SK-N-SH (cell line): Measurements from ENCODE around the gene NCAM2. TPM values are rescaled to one million over a fixed set of nuclear protein-coding genes. Genes with fewer than 3 reads are reported as not detected.

Source experiments
- CTCF ChIA-PET: fragments of 300-600, 350-600 bp; formaldehyde crosslinking; extraction: SDS; loops from one replicate; lab custom pipeline; 2021; lab: Yijun Ruan, JAX
- POLR2A ChIA-PET: fragments of 350-600 bp; sonication (Branson Sonifier 250); formaldehyde crosslinking; extraction: SDS; loops from one replicate; lab custom pipeline; 2020; ENCODE audit warnings: antibody characterized with exemption, inconsistent platforms; lab: Yijun Ruan, JAX
- DNase-seq: peaks from one replicate; pipeline ENCODE4 v3.0.0; 2012
- H2AFZ ChIP-seq: fragments of 200-600 bp; sonication (generic); 2 replicates; pipeline ENCODE4 v1.8.1; 2016; ENCODE audit warnings: antibody characterized with exemption, mild to moderate bottlenecking, low read depth
- H3F3A ChIP-seq: fragments of 200-600 bp; sonication (generic); replicated peaks from 2 replicates; pipeline ENCODE3; 2016; ENCODE audit warnings: antibody characterized with exemption, mild to moderate bottlenecking; ENCODE audit not compliant: insufficient read depth
- H3K27ac ChIP-seq, 2 experiments: fragments of 200-500 bp in 1 of 2; fragments of 200-600 bp in 1 of 2; sonication (Bioruptor generic) in 1 of 2; sonication (generic), shearing (Covaris generic) in 1 of 2; 2 replicates each; pipeline versions ENCODE4 v1.5.1 to v1.6.1; 2014 to 2016; ENCODE audit warnings: low read depth in 2 of 2, inconsistent platforms in 1 of 2, low read length in 1 of 2, mild to moderate bottlenecking in 1 of 2, mixed read lengths in 1 of 2
- H3K27me3 ChIP-seq: fragments of 200-600 bp; sonication (generic), shearing (Covaris generic); 2 replicates; pipeline ENCODE4 v1.6.1; 2016; ENCODE audit warnings: mixed run types; ENCODE audit not compliant: insufficient read depth
- H3K36me3 ChIP-seq, 2 experiments: fragments of 200-500 bp in 1 of 2; fragments of 200-600 bp in 1 of 2; sonication (Bioruptor generic) in 1 of 2; sonication (generic) in 1 of 2; replicated peaks in 1 of 2; 2 replicates each; pipeline versions ENCODE3 to v1.5.1; 2014 to 2016; ENCODE audit warnings: low read length in 1 of 2, mild to moderate bottlenecking in 1 of 2; ENCODE audit not compliant: insufficient read depth in 2 of 2, control insufficient read depth in 1 of 2
- H3K4me1 ChIP-seq, 2 experiments: fragments of 200-500 bp in 1 of 2; fragments of 200-600 bp in 1 of 2; sonication (Bioruptor generic) in 1 of 2; sonication (generic), shearing (Covaris generic) in 1 of 2; 2 replicates each; pipeline versions ENCODE4 v1.5.1 to v1.6.1; 2014 to 2016; ENCODE audit warnings: low read depth in 1 of 2, low read length in 1 of 2, mixed run types in 1 of 2; ENCODE audit not compliant: insufficient read depth in 2 of 2, control insufficient read depth in 1 of 2
- H3K4me2 ChIP-seq: fragments of 200-600 bp; sonication (generic), shearing (Covaris generic); 2 replicates; pipeline ENCODE4 v1.6.1; 2017; ENCODE audit warnings: mixed run types
- H3K4me3 ChIP-seq, 2 experiments: fragments of 200-500 bp in 1 of 2; fragments of 200-600 bp in 1 of 2; sonication (Bioruptor generic) in 1 of 2; sonication (generic), shearing (Covaris generic) in 1 of 2; 2 replicates each; pipeline versions ENCODE4 v1.5.1 to v1.8.1; 2014 to 2016; ENCODE audit warnings: low read depth in 2 of 2, inconsistent platforms in 1 of 2, low read length in 1 of 2, mild to moderate bottlenecking in 1 of 2, mixed read lengths in 1 of 2, moderate library complexity in 1 of 2
- H3K79me2 ChIP-seq: fragments of 200-600 bp; sonication (generic); 2 replicates; pipeline ENCODE4 v1.8.1; 2017; ENCODE audit warnings: mild to moderate bottlenecking; ENCODE audit not compliant: insufficient read depth
- H3K9ac ChIP-seq: fragments of 200-600 bp; sonication (generic); 2 replicates; pipeline ENCODE4 v1.6.1; 2017; ENCODE audit warnings: mixed run types
- H3K9me2 ChIP-seq: fragments of 200-600 bp; sonication (generic); 2 replicates; pipeline ENCODE4 v1.6.1; 2017; ENCODE audit warnings: mixed run types
- H3K9me3 ChIP-seq: fragments of 200-600 bp; sonication (generic); 2 replicates; pipeline ENCODE4 v1.6.1; 2017; ENCODE audit warnings: mixed run types, mild to moderate bottlenecking, moderate library complexity
- H4K20me1 ChIP-seq: fragments of 200-600 bp; sonication (generic); 2 replicates; pipeline ENCODE4 v1.6.1; 2017; ENCODE audit warnings: mild to moderate bottlenecking, mixed run types; ENCODE audit not compliant: insufficient read depth
- CHD2 ChIP-seq: fragments of 150-350 bp; IDR thresholded peaks from 2 replicates; pipeline ENCODE4 v1.6.1; 2018; ENCODE audit warnings: low read length; ENCODE audit not compliant: partially characterized antibody
- CTCF ChIP-seq: fragments of 200-600 bp; sonication (generic); IDR thresholded peaks from 2 replicates; pipeline ENCODE4 v1.6.1; 2017; ENCODE audit warnings: antibody characterized with exemption, mild to moderate bottlenecking, moderate library complexity
- EP300 ChIP-seq, 2 experiments: IDR thresholded peaks; 2 replicates each; pipeline versions ENCODE4 v1.4.0 to v1.6.1; 2012; ENCODE audit warnings: borderline replicate concordance in 1 of 2, low read depth in 1 of 2, low read length in 1 of 2
- EZH2phosphoT487 ChIP-seq: fragments of 200-600 bp; sonication (generic); IDR thresholded peaks from 2 replicates; pipeline ENCODE4 v1.6.1; 2017; ENCODE audit warnings: low read depth, mixed run types, mild to moderate bottlenecking, antibody characterized with exemption, moderate library complexity, borderline replicate concordance
- FOSL2 ChIP-seq: IDR thresholded peaks from 2 replicates; pipeline ENCODE4 v1.4.0; 2012; ENCODE audit warnings: low read depth, mild to moderate bottlenecking, moderate library complexity, borderline replicate concordance
- FOXM1 ChIP-seq: IDR thresholded peaks from 2 replicates; pipeline ENCODE4 v1.4.0; 2012; ENCODE audit warnings: low read depth, mild to moderate bottlenecking
- GABPA ChIP-seq: IDR thresholded peaks from 2 replicates; pipeline ENCODE4 v1.4.0; 2012; ENCODE audit warnings: low read depth, mild to moderate bottlenecking
- GATA2 ChIP-seq: sonication (generic); formaldehyde crosslinking; IDR thresholded peaks from 2 replicates; pipeline ENCODE4 v1.5.0; 2020; ENCODE audit warnings: mild to moderate bottlenecking, missing genetic modification reagents
- JUND ChIP-seq: IDR thresholded peaks from 2 replicates; pipeline ENCODE4 v1.4.0; 2012
- MEF2A ChIP-seq: IDR thresholded peaks from 2 replicates; pipeline ENCODE4 v1.4.0; 2012; ENCODE audit warnings: low read depth, borderline replicate concordance
- MXI1 ChIP-seq: IDR thresholded peaks from 2 replicates; pipeline ENCODE4 v1.6.1; 2012; ENCODE audit warnings: mild to moderate bottlenecking, low read depth, low read length, improper control_type of control experiment
- PBX3 ChIP-seq: IDR thresholded peaks from 2 replicates; pipeline ENCODE4; 2012
- RAD21 ChIP-seq: IDR thresholded peaks from 2 replicates; pipeline ENCODE4 v1.6.1; 2012; ENCODE audit warnings: mild to moderate bottlenecking, low read length
- RCOR1 ChIP-seq: fragments of 150-350 bp; IDR thresholded peaks from 2 replicates; pipeline ENCODE4 v1.6.1; 2017; ENCODE audit warnings: antibody characterized with exemption, low read length
- RXRA ChIP-seq: IDR thresholded peaks from 2 replicates; pipeline ENCODE4 v1.4.0; 2012; ENCODE audit warnings: low read depth, mild to moderate bottlenecking, borderline replicate concordance
- SMC3 ChIP-seq: IDR thresholded peaks from 2 replicates; pipeline ENCODE4 v1.6.1; 2012; ENCODE audit warnings: low read depth, low read length, improper control_type of control experiment
- TCF12 ChIP-seq: IDR thresholded peaks from 2 replicates; pipeline ENCODE4 v1.4.0; 2012
- TEAD4 ChIP-seq: IDR thresholded peaks from 2 replicates; pipeline ENCODE4 v1.4.0; 2012; ENCODE audit warnings: mild to moderate bottlenecking, borderline replicate concordance; ENCODE audit not compliant: insufficient read depth
- USF2 ChIP-seq: fragments of 150-350 bp; IDR thresholded peaks from 2 replicates; pipeline ENCODE4 v1.6.1; 2017; ENCODE audit warnings: antibody characterized with exemption, low read length, low read depth, borderline replicate concordance
- YY1 ChIP-seq: IDR thresholded peaks from 2 replicates; pipeline ENCODE4 v1.4.0; 2012; ENCODE audit warnings: low read depth, mild to moderate bottlenecking
- WGBS: methylation state at CpG from one replicate; pipeline ENCODE4 v1.1.6; 2017; ENCODE audit warnings: low lambda C conversion rate; 5-methylcytosine and 5-hydroxymethylcytosine counted together
- polyA plus RNA-seq, 3 experiments: library from polyadenylated mRNA; depleted of rRNA; stranded (reverse); fragments of >200 nt; gene quantifications; 2 replicates each; pipeline ENCODE4 v1.2.3, GENCODE V29; 2012

The NCAM2 gene
- polyA plus RNA-seq, 1 of the 3 experiments (the other 2 are of a cell fraction): 2.1 TPM

GRCh38 chr21:21383126-21383525 lies 384.9 kb downstream of the NCAM2 start:
- no peak overlapping the region for H3K9ac ChIP-seq
- no peak overlapping the region; the same call in 1 of the 2 replicates for H2AFZ ChIP-seq
- POLR2A ChIA-PET: no interaction called here
- H3K27ac ChIP-seq: no peak overlapping the region
- 83% methylated on average over 3 of the region's 3 CpGs for WGBS
- no peaks in the 10 kb centered on the region for H3K79me2 ChIP-seq
- TF ChIP-seq FOSL2 (no peak), RXRA (no peak), MXI1 (no peak), EZH2phosphoT487 (no peak), RCOR1 (no peak), FOXM1 (no peak), RAD21 (no peak), MEF2A (no peak), TCF12 (no peak), TEAD4 (no peak), USF2 (no peak)
- TF ChIP-seq, all 33 proteins: peak for 0
- Histone ChIP-seq H3K36me3 (no peaks in the 10 kb centered on the region), H4K20me1 (no peaks in the 10 kb centered on the region), H3K27me3 (no peaks in the 10 kb centered on the region), H3K9me3 (no peaks in the 10 kb centered on the region), H3K4me1 (no peaks in the 10 kb centered on the region; a peak in 1 of 4 replicates), H3F3A (no peaks in the 10 kb centered on the region), H3K4me2 (no peak overlapping the region), H3K9me2 (no peaks in the 10 kb centered on the region), H3K4me3 (no peak overlapping the region)
- DNase-seq: no peak
- CTCF ChIA-PET: interaction anchor here (0.8 to 1.1 kb wide), 2 partner anchors 195 to 737 kb away, joined by 3 read pairs; no protein-coding TSS in a partner anchor

GRCh38 chr21:21384977-21385376 lies 386.8 kb downstream of the NCAM2 start:
- H3K36me3 ChIP-seq: no peaks in the 10 kb centered on the region
- no peaks in the 10 kb centered on the region for H3K27me3 ChIP-seq
- no peak overlapping the region for H3K4me3 ChIP-seq
- no peak overlapping the region for H2AFZ ChIP-seq
- WGBS: 89% methylated on average over 3 of the region's 3 CpGs
- no peaks in the 10 kb centered on the region for H3K79me2 ChIP-seq
- H3K9me2 ChIP-seq: no peaks in the 10 kb centered on the region
- no peak overlapping the region for H3K4me2 ChIP-seq
- H3K4me1 ChIP-seq: no peaks in the 10 kb centered on the region; a peak in 1 of 4 replicates
- ChIA-PET POLR2A (no interaction called here), CTCF (interaction anchor here (0.7 kb wide), 1 partner anchor 221 kb away, joined by 3 read pairs; no protein-coding TSS in a partner anchor)
- TF ChIP-seq JUND (no peak), RCOR1 (no peak), GATA2 (CRISPR knock-in tag) (no peak), CTCF (no peak), RXRA (no peak), FOSL2 (no peak), SMC3 (no peak), CHD2 (no peak), EP300 (IDR thresholded peaks at IDR 0.05; ENCODE audit: borderline replicate concordance in 1 of 2, low read depth in 1 of 2, low read length in 1 of 2) (no peak), USF2 (no peak), RAD21 (no peak), FOXM1 (no peak), TCF12 (no peak), PBX3 (no peak), YY1 (no peak), GABPA (no peak)
- H3K27ac ChIP-seq: no peak overlapping the region
- H3K9ac ChIP-seq: no peak overlapping the region
- no peak for DNase-seq
- no peaks in the 10 kb centered on the region for H3K9me3 ChIP-seq
- no peaks in the 10 kb centered on the region for H3F3A ChIP-seq
- H4K20me1 ChIP-seq: no peaks in the 10 kb centered on the region
